SU-DHL-6 (cell line): ENCODE results near the gene CIART.
"Not testable (repeated sequence)": the region's sequence is repeated elsewhere in the genome, so short reads cannot be mapped to it uniquely, and the experiment has no call there.

ENCODE experiments used
- H2AFZ ChIP-seq: fragments of 200-600 bp; sonication (generic); 2 replicates; pipeline ENCODE4 v1.6.1; 2014; ENCODE audit warnings: low read depth, mild to moderate bottlenecking, moderate library complexity, mixed read lengths, antibody characterized with exemption, low read length; ENCODE audit not compliant: severe bottlenecking
- H3F3A ChIP-seq: fragments of 200-600 bp; shearing (Covaris generic); 2 replicates; pipeline ENCODE4 v1.6.0; 2016; ENCODE audit warnings: antibody characterized with exemption, mild to moderate bottlenecking; ENCODE audit not compliant: insufficient read depth
- H3K27ac ChIP-seq: fragments of 200-600 bp; sonication (generic); 2 replicates; pipeline ENCODE4 v1.5.1; 2016; ENCODE audit warnings: low read depth, mild to moderate bottlenecking, low read length, moderate library complexity, mixed read lengths
- H3K27me3 ChIP-seq: fragments of 200-600 bp; sonication (generic), shearing (Covaris generic); 2 replicates; pipeline ENCODE4 v1.6.0; 2014; ENCODE audit warnings: mild to moderate bottlenecking, low read length
- H3K36me3 ChIP-seq: fragments of 200-600 bp; sonication (generic); 2 replicates; pipeline ENCODE4 v1.6.1; 2014; ENCODE audit warnings: mild to moderate bottlenecking, low read length, mixed read lengths
- H3K4me2 ChIP-seq: fragments of 300-600, 200-600 bp; shearing (Covaris generic), sonication (generic); 2 replicates; pipeline ENCODE4 v1.6.0; 2014; ENCODE audit warnings: low read length, low read depth, mild to moderate bottlenecking; ENCODE audit not compliant: poor library complexity, severe bottlenecking
- H3K4me3 ChIP-seq: fragments of 200-600 bp; sonication (generic); 2 replicates; pipeline ENCODE4 v1.5.1; 2014; ENCODE audit warnings: antibody characterized with exemption, low read length, mild to moderate bottlenecking, mixed read lengths; ENCODE audit not compliant: insufficient read depth, poor library complexity, severe bottlenecking
- H3K79me2 ChIP-seq: fragments of 200-600 bp; sonication (generic); 2 replicates; pipeline ENCODE4 v1.6.1; 2014; ENCODE audit warnings: mild to moderate bottlenecking, low read length, moderate library complexity; ENCODE audit not compliant: insufficient read depth
- H3K9ac ChIP-seq: fragments of 200-600 bp; sonication (generic); 2 replicates; pipeline ENCODE4 v1.7.0; 2014; ENCODE audit warnings: mild to moderate bottlenecking, low read length
- H3K9me2 ChIP-seq: fragments of 200-600 bp; sonication (generic); replicated peaks from 2 replicates; pipeline ENCODE4 v1.6.1; 2014; ENCODE audit warnings: low read length; ENCODE audit not compliant: insufficient read depth
- H3K9me3 ChIP-seq: fragments of 200-600 bp; sonication (generic); 2 replicates; pipeline ENCODE4 v1.6.1; 2014; ENCODE audit warnings: low read length, mixed read lengths; ENCODE audit not compliant: insufficient read depth
- H4K20me1 ChIP-seq: fragments of 200-600 bp; sonication (generic); 2 replicates; pipeline ENCODE4 v1.6.1; 2014; ENCODE audit warnings: low read depth, mild to moderate bottlenecking, antibody characterized with exemption, low read length, moderate library complexity, mixed read lengths
- CTCF ChIP-seq: fragments of 200-600 bp; sonication (generic); IDR thresholded peaks from one replicate; pipeline ENCODE4 v1.5.1; 2017; ENCODE audit warnings: antibody characterized with exemption, mild to moderate bottlenecking, low read length, moderate library complexity; ENCODE audit not compliant: insufficient read depth, poor library complexity, severe bottlenecking
- EZH2phosphoT487 ChIP-seq: fragments of 200-600 bp; sonication (generic), shearing (Covaris generic); conservative IDR thresholded peaks from 2 replicates; pipeline ENCODE4 v1.6.1; 2018; ENCODE audit warnings: mild to moderate bottlenecking, antibody characterized with exemption, low read length, moderate library complexity, mixed read lengths

CIART gene

GRCh38 chr1:150299716-150300115 lies 17.4 kb downstream of the CIART start:
- no peaks in the 10 kb centered on the region for H3F3A ChIP-seq
- H3K9me3 ChIP-seq, result no peaks in the 10 kb centered on the region
- H4K20me1 ChIP-seq, result no peaks in the 10 kb centered on the region
- TF ChIP-seq EZH2phosphoT487 (no peak), CTCF (no peak)
- H3K79me2 ChIP-seq, result peaks cover 26% of the 10 kb centered on the region
- no peak overlapping the region for H3K27ac ChIP-seq
- no peak overlapping the region for H2AFZ ChIP-seq
- H3K9me2 ChIP-seq, result no peaks in the 10 kb centered on the region
- no peak overlapping the region for H3K4me3 ChIP-seq
- no peak overlapping the region for H3K4me2 ChIP-seq
- peaks cover 13% of the 10 kb centered on the region; the same call in 1 of the 2 replicates for H3K36me3 ChIP-seq
- no peak overlapping the region for H3K9ac ChIP-seq
- H3K27me3 ChIP-seq, result no peaks in the 10 kb centered on the region

DNA sequence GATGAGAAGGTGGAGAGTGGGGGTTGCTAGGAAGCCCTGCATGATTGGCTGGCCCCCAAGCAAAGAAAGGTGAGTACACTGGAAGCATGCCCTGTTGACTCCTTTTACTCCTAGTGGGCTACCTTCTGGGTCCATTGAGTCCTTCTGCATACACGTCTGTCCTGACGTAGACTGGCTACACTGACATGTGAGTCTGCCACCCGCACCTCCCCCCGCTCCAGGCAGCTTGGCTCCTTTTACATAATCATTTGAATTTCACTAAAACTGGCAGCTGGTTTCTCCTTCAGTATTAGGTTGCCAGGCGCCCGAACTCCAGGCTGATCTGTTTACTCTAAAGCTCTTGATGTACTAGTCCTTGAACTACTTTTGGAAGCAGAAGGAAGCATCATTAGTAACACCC lies 20.0 kb downstream of the CIART start:
- TF ChIP-seq CTCF, result no peak
- TF ChIP-seq EZH2phosphoT487, result no peak
- Histone ChIP-seq H3K4me2 (no peak overlapping the region), H3K27ac (no peak overlapping the region), H4K20me1 (no peaks in the 10 kb centered on the region), H3K9me2 (no peaks in the 10 kb centered on the region), H3K79me2 (peaks cover 11% of the 10 kb centered on the region; the same call in 1 of the 2 replicates), H3K9me3 (no peaks in the 10 kb centered on the region), H3K27me3 (no peaks in the 10 kb centered on the region), H3K36me3 (peaks cover 11% of the 10 kb centered on the region; the same call in 1 of the 2 replicates), H3K4me3 (no peak overlapping the region), H2AFZ (no peak overlapping the region), H3K9ac (no peak overlapping the region), H3F3A (no peaks in the 10 kb centered on the region)

- peaks cover 11% of the 10 kb centered on the region; the same call in 1 of the 2 replicates for H3K36me3 ChIP-seq
- no peak overlapping the region for H3K4me2 ChIP-seq
- no peak overlapping the region for H3K4me3 ChIP-seq
- H3F3A ChIP-seq, result no peaks in the 10 kb centered on the region
- H2AFZ ChIP-seq, result no peak overlapping the region
- no peaks in the 10 kb centered on the region for H3K27me3 ChIP-seq
- peaks cover 11% of the 10 kb centered on the region; the same call in 1 of the 2 replicates for H3K79me2 ChIP-seq
- TF ChIP-seq EZH2phosphoT487 (no peak), CTCF (no peak)
- no peak overlapping the region for H3K27ac ChIP-seq
- H3K9ac ChIP-seq, result no peak overlapping the region
- no peaks in the 10 kb centered on the region for H4K20me1 ChIP-seq
- H3K9me2 ChIP-seq, result no peaks in the 10 kb centered on the region
- no peaks in the 10 kb centered on the region for H3K9me3 ChIP-seq
Observed at GRCh38 chr1:150302902-150303301, 20.5 kb downstream of the CIART start.

GRCh38 chr1:150308585-150308984 lies 26.2 kb downstream of the CIART start:
- H2AFZ ChIP-seq, H3K9me2 ChIP-seq, H3K9ac ChIP-seq, H3K27me3 ChIP-seq, H3K27ac ChIP-seq, H3K79me2 ChIP-seq, H3K9me3 ChIP-seq, H4K20me1 ChIP-seq, H3K4me2 ChIP-seq, H3K36me3 ChIP-seq, H3F3A ChIP-seq, H3K4me3 ChIP-seq: not testable (repeated sequence)
